ENCODE results near the gene NOL12. TPM values are rescaled to one million over a fixed set of nuclear protein-coding genes. Genes with fewer than 3 reads are reported as not detected.

The NOL12 gene
- polyA plus RNA-seq, 1 of the 3 experiments (the other 2 are of a cell fraction), result 52.2 TPM

- ChIA-PET CTCF (interaction anchor here (0.9 to 44.3 kb wide), 6 partner anchors 9 to 65 kb away, joined by 3 to 898 read pairs (median 12); partner anchors contain the start of gene SH3BP1), POLR2A (interaction anchor here (0.7 to 0.8 kb wide), 2 partner anchors 14 kb away, joined by 3 to 6 read pairs; partner anchors contain the start of genes NOL12 and PDXP)
- WGBS (ENCODE audit: low lambda C conversion rate), result 82% methylated on average over 14 of the region's 15 CpGs
Observed at GRCh38 chr22:37672206-37672919, 13.8 kb upstream of the NOL12 start.

More at GRCh38 chr22:37672206-37672919, 13.8 kb upstream of the NOL12 start:
- Histone ChIP-seq H3K9ac (no peak overlapping the region), H3K36me3 (replicated peaks in 1 of 2; ENCODE audit: control insufficient read depth in 1 of 2, insufficient read depth in 2 of 2, low read length in 1 of 2) (peaks cover 1 to 8% of the 10 kb centered on the region in 2 experiments), H3F3A (replicated peaks; ENCODE audit: insufficient read depth) (peaks cover 24% of the 10 kb centered on the region), H3K9me2 (no peaks in the 10 kb centered on the region), H3K4me1 (ENCODE audit: control insufficient read depth in 1 of 2, insufficient read depth in 2 of 2, low read depth in 1 of 2, low read length in 1 of 2) (peaks cover 5 to 18% of the 10 kb centered on the region in 2 experiments; a peak in 2 of 4 replicates), H3K9me3 (no peaks in the 10 kb centered on the region), H3K27me3 (ENCODE audit: insufficient read depth) (no peaks in the 10 kb centered on the region), H4K20me1 (ENCODE audit: insufficient read depth) (peaks cover 4% of the 10 kb centered on the region), H3K27ac (ENCODE audit: low read depth in 2 of 2, low read length in 1 of 2) (no peak overlapping the region), H2AFZ (ENCODE audit: low read depth) (no peak overlapping the region), H3K79me2 (ENCODE audit: insufficient read depth) (peaks cover 35% of the 10 kb centered on the region), H3K4me2 (no peak overlapping the region), H3K4me3 (ENCODE audit: low read depth in 2 of 2, low read length in 1 of 2) (no peak overlapping the region)
- TF ChIP-seq NFIC (IDR thresholded peaks at IDR 0.05; ENCODE audit: borderline replicate concordance) (no peak), REST (IDR thresholded peaks at IDR 0.05; ENCODE audit: low read depth, low read length) (no peak), GATA2 (CRISPR knock-in tag; IDR thresholded peaks at IDR 0.05) (peak; percentile 44; the same call in 1 of the 2 replicates), FOXJ3 (CRISPR knock-in tag; IDR thresholded peaks at IDR 0.05) (no peak), MXI1 (IDR thresholded peaks at IDR 0.05; ENCODE audit: low read depth, low read length) (no peak), RFX5 (IDR thresholded peaks at IDR 0.05; ENCODE audit: low read length) (no peak), SIN3A (IDR thresholded peaks at IDR 0.05; ENCODE audit: borderline replicate concordance, low read depth, low read length) (no peak)
- TF ChIP-seq, protein P1, sequence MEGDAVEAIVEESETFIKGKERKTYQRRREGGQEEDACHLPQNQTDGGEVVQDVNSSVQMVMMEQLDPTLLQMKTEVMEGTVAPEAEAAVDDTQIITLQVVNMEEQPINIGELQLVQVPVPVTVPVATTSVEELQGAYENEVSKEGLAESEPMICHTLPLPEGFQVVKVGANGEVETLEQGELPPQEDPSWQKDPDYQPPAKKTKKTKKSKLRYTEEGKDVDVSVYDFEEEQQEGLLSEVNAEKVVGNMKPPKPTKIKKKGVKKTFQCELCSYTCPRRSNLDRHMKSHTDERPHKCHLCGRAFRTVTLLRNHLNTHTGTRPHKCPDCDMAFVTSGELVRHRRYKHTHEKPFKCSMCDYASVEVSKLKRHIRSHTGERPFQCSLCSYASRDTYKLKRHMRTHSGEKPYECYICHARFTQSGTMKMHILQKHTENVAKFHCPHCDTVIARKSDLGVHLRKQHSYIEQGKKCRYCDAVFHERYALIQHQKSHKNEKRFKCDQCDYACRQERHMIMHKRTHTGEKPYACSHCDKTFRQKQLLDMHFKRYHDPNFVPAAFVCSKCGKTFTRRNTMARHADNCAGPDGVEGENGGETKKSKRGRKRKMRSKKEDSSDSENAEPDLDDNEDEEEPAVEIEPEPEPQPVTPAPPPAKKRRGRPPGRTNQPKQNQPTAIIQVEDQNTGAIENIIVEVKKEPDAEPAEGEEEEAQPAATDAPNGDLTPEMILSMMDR (IDR thresholded peaks at IDR 0.05), result 0 out of 2 replicates have a peak, but pooled peaks have one; percentile 9
- TF ChIP-seq, protein P2, sequence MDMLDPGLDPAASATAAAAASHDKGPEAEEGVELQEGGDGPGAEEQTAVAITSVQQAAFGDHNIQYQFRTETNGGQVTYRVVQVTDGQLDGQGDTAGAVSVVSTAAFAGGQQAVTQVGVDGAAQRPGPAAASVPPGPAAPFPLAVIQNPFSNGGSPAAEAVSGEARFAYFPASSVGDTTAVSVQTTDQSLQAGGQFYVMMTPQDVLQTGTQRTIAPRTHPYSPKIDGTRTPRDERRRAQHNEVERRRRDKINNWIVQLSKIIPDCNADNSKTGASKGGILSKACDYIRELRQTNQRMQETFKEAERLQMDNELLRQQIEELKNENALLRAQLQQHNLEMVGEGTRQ (IDR thresholded peaks at IDR 0.05; ENCODE audit: borderline replicate concordance, low read depth, low read length), result no peak
- peak; percentile 48 for DNase-seq

Data from SK-N-SH (cell line).